ENCODE data around the gene RYR1. TPM values are rescaled to one million over a fixed set of nuclear protein-coding genes. Genes with fewer than 3 reads are reported as not detected.

Gene RYR1
- total and polyA plus RNA-seq, 2 of the 8 experiments (the other 6 are each of a cell fraction or from before 2014, with no cell fraction given), result 5.8 to 11.8 TPM

DNA sequence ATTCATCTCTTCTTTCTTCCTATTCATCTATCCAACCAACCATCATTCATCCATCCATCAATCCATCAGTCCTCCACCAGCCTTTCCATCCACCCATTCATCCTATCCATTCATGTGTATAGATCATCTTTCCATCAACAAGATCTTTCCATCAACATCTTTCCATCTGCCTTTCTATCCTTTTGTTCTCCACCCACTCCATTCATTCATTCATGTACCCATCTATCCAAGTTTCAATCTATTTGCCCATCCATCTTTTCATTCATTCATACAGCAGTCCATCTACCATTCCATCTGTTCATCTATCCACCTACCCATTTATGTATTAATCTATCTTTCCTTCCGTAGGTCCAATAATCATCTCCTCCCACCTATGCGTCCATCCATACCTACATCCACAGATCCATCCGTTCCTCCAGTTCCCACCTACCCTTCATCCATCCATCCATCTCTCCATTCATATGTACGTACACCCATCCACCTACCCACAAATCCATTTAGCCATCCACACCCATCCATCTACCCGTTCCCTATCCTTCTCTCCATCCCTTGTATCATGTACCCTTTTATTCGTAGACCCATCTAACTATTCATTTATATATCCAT lies 53.3 kb downstream of the RYR1 start (continued):
- TF ChIP-seq SIX5 (IDR thresholded peaks at IDR 0.05; ENCODE audit: low read depth, low read length) (no peak), RNF2 (IDR thresholded peaks at IDR 0.05; ENCODE audit: borderline replicate concordance, low read depth, low read length, missing control alignments, poor library complexity, severe bottlenecking) (no peak)
